MM.1S (cell line): ENCODE data around the gene SNX9.

ENCODE experiments used
- EZH2 ChIP-seq: fragments of 300-600 bp; sonication (generic); optimal IDR thresholded peaks from 2 replicates; pipeline ENCODE3; 2017; ENCODE audit warnings: low read depth, mild to moderate bottlenecking, antibody characterized with exemption, low read length, mixed read lengths
- TF ChIP-seq, protein P1 (sequence below): fragments of 300-600 bp; sonication (generic); IDR thresholded peaks from 2 replicates; pipeline ENCODE4 v1.5.1; 2016; ENCODE audit warnings: antibody characterized with exemption, low read length, mixed read lengths

GRCh38 chr6:157811137-157811475 is 11.9 kb upstream of the SNX9 start:
- TF ChIP-seq, protein P1, sequence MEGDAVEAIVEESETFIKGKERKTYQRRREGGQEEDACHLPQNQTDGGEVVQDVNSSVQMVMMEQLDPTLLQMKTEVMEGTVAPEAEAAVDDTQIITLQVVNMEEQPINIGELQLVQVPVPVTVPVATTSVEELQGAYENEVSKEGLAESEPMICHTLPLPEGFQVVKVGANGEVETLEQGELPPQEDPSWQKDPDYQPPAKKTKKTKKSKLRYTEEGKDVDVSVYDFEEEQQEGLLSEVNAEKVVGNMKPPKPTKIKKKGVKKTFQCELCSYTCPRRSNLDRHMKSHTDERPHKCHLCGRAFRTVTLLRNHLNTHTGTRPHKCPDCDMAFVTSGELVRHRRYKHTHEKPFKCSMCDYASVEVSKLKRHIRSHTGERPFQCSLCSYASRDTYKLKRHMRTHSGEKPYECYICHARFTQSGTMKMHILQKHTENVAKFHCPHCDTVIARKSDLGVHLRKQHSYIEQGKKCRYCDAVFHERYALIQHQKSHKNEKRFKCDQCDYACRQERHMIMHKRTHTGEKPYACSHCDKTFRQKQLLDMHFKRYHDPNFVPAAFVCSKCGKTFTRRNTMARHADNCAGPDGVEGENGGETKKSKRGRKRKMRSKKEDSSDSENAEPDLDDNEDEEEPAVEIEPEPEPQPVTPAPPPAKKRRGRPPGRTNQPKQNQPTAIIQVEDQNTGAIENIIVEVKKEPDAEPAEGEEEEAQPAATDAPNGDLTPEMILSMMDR = no peak
- TF ChIP-seq EZH2 = no peak
